Uterine smooth muscle cell (primary cell): Measurements from ENCODE around the gene MS4A18. TPM values are rescaled to one million over a fixed set of nuclear protein-coding genes. Genes with fewer than 3 reads are reported as not detected.

Experiments
- total RNA-seq: library from RNA; depleted of rRNA; stranded (reverse); fragments of >200 nt; gene quantifications from 2 replicates; pipeline ENCODE4 v1.2.3, GENCODE V29; 2014

MS4A18 gene
- total RNA-seq: not detected in 2 replicates

GRCh38 chr11:60724420-60724819 lies at the start of gene MS4A18:
Gene MS4A18 (plus strand): TSS chr11:60724720.

GRCh38 chr11:60699284-60699691 lies 25.2 kb upstream of the MS4A18 start, which contains the start of gene MS4A8:
Gene MS4A8 (plus strand): TSS chr11:60699612. CDS start chr11:60700861, 1,249 bp downstream.

GRCh38 chr11:60756307-60757032 lies 31.9 kb downstream of the MS4A18 start, which contains the start of gene MS4A15:
Gene MS4A15 (plus strand): TSS chr11:60756867. CDS start chr11:60763734, 6,867 bp downstream.

GRCh38 chr11:60785136-60785535 lies 60.6 kb downstream of the MS4A18 start, which contains the start of gene MS4A10:
Gene MS4A10 (plus strand): TSS chr11:60785333. CDS start chr11:60790336, 5,003 bp downstream.

Other genes starting within 250 kb of the MS4A18 start
- gene MS4A12, start 231.9 kb upstream of the MS4A18 start, total RNA-seq: not detected in 2 replicates
- not detected in 2 replicates for gene MS4A13, start 209.3 kb upstream of the MS4A18 start, total RNA-seq
- not detected in 2 replicates for gene MS4A8, start 25.1 kb upstream of the MS4A18 start, total RNA-seq
- gene MS4A15, start 32.1 kb downstream of the MS4A18 start, total RNA-seq: not detected in 2 replicates
- gene MS4A10, start 60.6 kb downstream of the MS4A18 start, total RNA-seq: not detected in 2 replicates
- 10.6 and 15.8 TPM in 2 replicates for gene CCDC86, start 117.4 kb downstream of the MS4A18 start, total RNA-seq
- gene PTGDR2, start 131.2 kb downstream of the MS4A18 start, total RNA-seq: 0.11 and 0.12 TPM in 2 replicates
- 0.12 TPM in 1 of 2 replicates, not detected in the other for gene ZP1, start 142.8 kb downstream of the MS4A18 start, total RNA-seq
- 39.5 and 57.7 TPM in 2 replicates for gene PRPF19, start 181.9 kb downstream of the MS4A18 start, total RNA-seq
- 14.9 and 19.7 TPM in 2 replicates for gene TMEM109, start 189.4 kb downstream of the MS4A18 start, total RNA-seq
- 33.4 and 48.5 TPM in 2 replicates for gene TMEM132A, start 199.7 kb downstream of the MS4A18 start, total RNA-seq
- gene SLC15A3, start 227.5 kb downstream of the MS4A18 start, total RNA-seq: 7.5 and 10.6 TPM in 2 replicates
- not detected in 2 replicates for gene CD6, start 247.0 kb downstream of the MS4A18 start, total RNA-seq